HepG2 (cell line): Measurements from ENCODE around the gene MTG1. TPM values are rescaled to one million over a fixed set of nuclear protein-coding genes. Genes with fewer than 3 reads are reported as not detected.

ENCODE experiments used
- ARHGAP35 ChIP-seq: sonication (generic); formaldehyde crosslinking; IDR thresholded peaks from 2 replicates; pipeline ENCODE4 v1.9.0; 2022; ENCODE audit warnings: mild to moderate bottlenecking, inconsistent platforms, moderate library complexity, missing genetic modification reagents, borderline replicate concordance
- ATAD3A ChIP-seq: sonication (generic); formaldehyde crosslinking; IDR thresholded peaks from 2 replicates; pipeline ENCODE4 v1.4.0; 2020; ENCODE audit warnings: missing genetic modification reagents
- KAT2B ChIP-seq: fragments of 150-350 bp; IDR thresholded peaks from 2 replicates; pipeline ENCODE4 v1.6.1; 2014; ENCODE audit warnings: low read depth, low read length, borderline replicate concordance
- NFATC3 ChIP-seq: sonication (generic); formaldehyde crosslinking; IDR thresholded peaks from 2 replicates; pipeline ENCODE4 v1.5.1; 2020; ENCODE audit warnings: mild to moderate bottlenecking, missing genetic modification reagents
- SP2 ChIP-seq: sonication (generic); formaldehyde crosslinking; IDR thresholded peaks from 2 replicates; pipeline ENCODE4 v1.5.1; 2020; ENCODE audit warnings: mild to moderate bottlenecking, missing genetic modification reagents
- SPEN ChIP-seq: sonication (generic); formaldehyde crosslinking; IDR thresholded peaks from 2 replicates; pipeline ENCODE4 v1.5.1; 2020; ENCODE audit warnings: low read depth, mild to moderate bottlenecking, missing genetic modification reagents
- ZNF160 ChIP-seq: sonication (generic); formaldehyde crosslinking; IDR thresholded peaks from 2 replicates; pipeline ENCODE4 v1.8.0; 2022; ENCODE audit warnings: mild to moderate bottlenecking, inconsistent platforms, missing genetic modification reagents
- ZNF30 ChIP-seq: sonication (generic); formaldehyde crosslinking; IDR thresholded peaks from 2 replicates; pipeline ENCODE4 v1.5.0; 2020; ENCODE audit warnings: mild to moderate bottlenecking, missing genetic modification reagents
- ZNF577 ChIP-seq: sonication (generic); formaldehyde crosslinking; IDR thresholded peaks from 2 replicates; pipeline ENCODE4 v1.4.0; 2020; ENCODE audit warnings: mild to moderate bottlenecking, low read depth, missing genetic modification reagents, borderline replicate concordance
- ZNF709 ChIP-seq: sonication (generic); formaldehyde crosslinking; IDR thresholded peaks from 2 replicates; pipeline ENCODE4 v1.5.0; 2020; ENCODE audit warnings: mild to moderate bottlenecking, missing genetic modification reagents
- ZNF773 ChIP-seq: sonication (generic); formaldehyde crosslinking; IDR thresholded peaks from 2 replicates; pipeline ENCODE4 v1.4.0; 2020; ENCODE audit warnings: missing genetic modification reagents, borderline replicate concordance
- ZNF776 ChIP-seq: sonication (generic); formaldehyde crosslinking; IDR thresholded peaks from 2 replicates; pipeline ENCODE4 v1.4.0; 2020; ENCODE audit warnings: mild to moderate bottlenecking, missing genetic modification reagents
- polyA plus RNA-seq, 8 experiments: library from polyadenylated mRNA; depleted of rRNA in 3 of 8; stranded (reverse) in 7 of 8; unstranded in 1 of 8; fragments of >200 nt; fragmentation: Illumina TruSeq in 4 of 8; extraction: Trizol in 4 of 8; gene quantifications; 2 replicates each; pipeline versions ENCODE4 v1.2.1 to v1.2.3, GENCODE V29; 2011 to 2016; ENCODE audit warnings: low read depth in 4 of 8, missing spikeins in 1 of 8, mixed read lengths in 1 of 8; ENCODE audit not compliant: insufficient read depth in 1 of 8
- total RNA-seq, 5 experiments: library from RNA; depleted of rRNA; stranded (reverse); fragments of >200 nt; fragmentation: Illumina TruSeq; extraction: Trizol; gene quantifications; 2 replicates each; pipeline ENCODE4 v1.2.3, GENCODE V29; 2016; ENCODE audit warnings: low read depth in 1 of 5
- TF ChIP-seq, protein P1 (sequence below): sonication (generic); formaldehyde crosslinking; IDR thresholded peaks from 2 replicates; pipeline ENCODE4 v1.5.1; 2020; ENCODE audit warnings: mild to moderate bottlenecking, missing genetic modification reagents, borderline replicate concordance
- TF ChIP-seq, protein P2 (sequence below): IDR thresholded peaks from 2 replicates; pipeline ENCODE4 v1.6.1; 2016; ENCODE audit warnings: low read depth, borderline replicate concordance
- TF ChIP-seq, protein P3 (sequence below): sonication (generic); formaldehyde crosslinking; IDR thresholded peaks from 2 replicates; pipeline ENCODE4 v1.5.1; 2020; ENCODE audit warnings: mild to moderate bottlenecking, missing genetic modification reagents, moderate library complexity
- TF ChIP-seq, protein P4 (sequence below): sonication (generic); formaldehyde crosslinking; IDR thresholded peaks from 2 replicates; pipeline ENCODE4 v1.8.1; 2023; ENCODE audit warnings: mild to moderate bottlenecking, moderate library complexity, missing genetic modification reagents
- TF ChIP-seq, protein P5 (sequence below): IDR thresholded peaks from 2 replicates; pipeline ENCODE4 v1.6.1; 2018; ENCODE audit warnings: missing genetic modification reagents, mild to moderate bottlenecking, missing compliant biosample characterization
- TF ChIP-seq, protein P6 (sequence below): sonication (generic); formaldehyde crosslinking; IDR thresholded peaks from 2 replicates; pipeline ENCODE4 v1.8.1; 2023; ENCODE audit warnings: missing genetic modification reagents, mild to moderate bottlenecking, borderline replicate concordance

The MTG1 gene
- total and polyA plus RNA-seq, 2 of the 13 experiments (the other 11 are each of a cell fraction or from before 2014, with no cell fraction given), result 42.0 to 103 TPM

DNA sequence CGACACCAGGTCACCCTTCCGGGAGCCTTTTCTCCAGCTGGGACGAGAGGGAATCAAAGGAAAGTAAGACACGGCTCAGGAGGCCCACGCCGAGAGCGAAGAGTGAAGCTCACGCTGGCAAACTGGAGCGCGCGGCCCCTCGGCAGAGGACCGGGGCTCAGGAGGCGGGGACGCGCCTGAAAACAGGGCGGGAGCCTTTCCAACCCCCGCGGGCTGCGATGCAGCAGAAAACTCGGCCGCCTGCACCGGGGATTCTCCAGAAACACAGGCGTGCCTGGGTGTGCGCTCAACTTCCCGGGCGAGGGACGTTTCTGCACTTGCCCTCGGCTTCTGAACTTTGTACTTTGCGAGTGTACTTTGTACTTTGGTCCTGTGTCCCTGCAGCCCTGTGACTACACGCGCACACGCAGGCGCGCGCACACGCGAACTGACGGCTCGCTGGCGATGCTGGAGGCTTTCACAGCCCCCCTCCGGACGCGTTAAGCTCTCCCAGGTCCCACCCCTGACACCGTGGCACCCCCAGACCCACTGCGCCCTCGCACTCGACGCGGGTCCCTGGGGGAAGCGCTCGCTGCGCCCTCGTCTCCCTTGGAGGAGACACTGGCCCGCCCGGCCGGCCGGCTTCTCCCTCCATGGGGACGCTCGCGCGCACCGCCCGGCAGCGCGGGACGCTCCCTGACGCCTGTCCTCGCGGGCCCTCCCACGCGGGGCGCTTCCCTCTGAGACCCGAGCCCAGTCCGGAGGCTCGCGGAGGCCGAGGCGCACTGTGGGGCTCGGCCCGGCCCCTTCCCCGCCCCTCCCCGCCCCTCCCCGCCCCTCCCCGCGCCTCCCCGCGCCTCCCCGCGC lies 15.5 kb upstream of the MTG1 start (continued):
- TF ChIP-seq, protein P1, sequence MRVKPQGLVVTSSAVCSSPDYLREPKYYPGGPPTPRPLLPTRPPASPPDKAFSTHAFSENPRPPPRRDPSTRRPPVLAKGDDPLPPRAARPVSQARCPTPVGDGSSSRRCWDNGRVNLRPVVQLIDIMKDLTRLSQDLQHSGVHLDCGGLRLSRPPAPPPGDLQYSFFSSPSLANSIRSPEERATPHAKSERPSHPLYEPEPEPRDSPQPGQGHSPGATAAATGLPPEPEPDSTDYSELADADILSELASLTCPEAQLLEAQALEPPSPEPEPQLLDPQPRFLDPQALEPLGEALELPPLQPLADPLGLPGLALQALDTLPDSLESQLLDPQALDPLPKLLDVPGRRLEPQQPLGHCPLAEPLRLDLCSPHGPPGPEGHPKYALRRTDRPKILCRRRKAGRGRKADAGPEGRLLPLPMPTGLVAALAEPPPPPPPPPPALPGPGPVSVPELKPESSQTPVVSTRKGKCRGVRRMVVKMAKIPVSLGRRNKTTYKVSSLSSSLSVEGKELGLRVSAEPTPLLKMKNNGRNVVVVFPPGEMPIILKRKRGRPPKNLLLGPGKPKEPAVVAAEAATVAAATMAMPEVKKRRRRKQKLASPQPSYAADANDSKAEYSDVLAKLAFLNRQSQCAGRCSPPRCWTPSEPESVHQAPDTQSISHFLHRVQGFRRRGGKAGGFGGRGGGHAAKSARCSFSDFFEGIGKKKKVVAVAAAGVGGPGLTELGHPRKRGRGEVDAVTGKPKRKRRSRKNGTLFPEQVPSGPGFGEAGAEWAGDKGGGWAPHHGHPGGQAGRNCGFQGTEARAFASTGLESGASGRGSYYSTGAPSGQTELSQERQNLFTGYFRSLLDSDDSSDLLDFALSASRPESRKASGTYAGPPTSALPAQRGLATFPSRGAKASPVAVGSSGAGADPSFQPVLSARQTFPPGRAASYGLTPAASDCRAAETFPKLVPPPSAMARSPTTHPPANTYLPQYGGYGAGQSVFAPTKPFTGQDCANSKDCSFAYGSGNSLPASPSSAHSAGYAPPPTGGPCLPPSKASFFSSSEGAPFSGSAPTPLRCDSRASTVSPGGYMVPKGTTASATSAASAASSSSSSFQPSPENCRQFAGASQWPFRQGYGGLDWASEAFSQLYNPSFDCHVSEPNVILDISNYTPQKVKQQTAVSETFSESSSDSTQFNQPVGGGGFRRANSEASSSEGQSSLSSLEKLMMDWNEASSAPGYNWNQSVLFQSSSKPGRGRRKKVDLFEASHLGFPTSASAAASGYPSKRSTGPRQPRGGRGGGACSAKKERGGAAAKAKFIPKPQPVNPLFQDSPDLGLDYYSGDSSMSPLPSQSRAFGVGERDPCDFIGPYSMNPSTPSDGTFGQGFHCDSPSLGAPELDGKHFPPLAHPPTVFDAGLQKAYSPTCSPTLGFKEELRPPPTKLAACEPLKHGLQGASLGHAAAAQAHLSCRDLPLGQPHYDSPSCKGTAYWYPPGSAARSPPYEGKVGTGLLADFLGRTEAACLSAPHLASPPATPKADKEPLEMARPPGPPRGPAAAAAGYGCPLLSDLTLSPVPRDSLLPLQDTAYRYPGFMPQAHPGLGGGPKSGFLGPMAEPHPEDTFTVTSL (CRISPR knock-in tag), result peak; percentile 66
- TF ChIP-seq SP2 (no peak), ZNF773 (CRISPR knock-in tag) (no peak; the same call in 1 of the 2 replicates), NFATC3 (CRISPR knock-in tag) (0 out of 2 replicates have a peak, but pooled peaks have one; percentile 81), ZNF776 (CRISPR knock-in tag) (0 out of 2 replicates have a peak, but pooled peaks have one; percentile 26), SPEN (CRISPR knock-in tag) (peak; percentile 85), ATAD3A (CRISPR knock-in tag) (no peak), ZNF30 (CRISPR knock-in tag) (no peak), ZNF709 (CRISPR knock-in tag) (0 out of 2 replicates have a peak, but pooled peaks have one; percentile 57), KAT2B (no peak), ARHGAP35 (CRISPR knock-in tag) (0 out of 2 replicates have a peak, but pooled peaks have one; percentile 18), ZNF160 (CRISPR knock-in tag) (peak; percentile 88; the same call in 1 of the 2 replicates), ZNF577 (CRISPR knock-in tag) (no peak)
- TF ChIP-seq, protein P2, sequence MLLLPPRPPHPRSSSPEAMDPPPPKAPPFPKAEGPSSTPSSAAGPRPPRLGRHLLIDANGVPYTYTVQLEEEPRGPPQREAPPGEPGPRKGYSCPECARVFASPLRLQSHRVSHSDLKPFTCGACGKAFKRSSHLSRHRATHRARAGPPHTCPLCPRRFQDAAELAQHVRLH (CRISPR knock-in tag), result no peak
- TF ChIP-seq, protein P3, sequence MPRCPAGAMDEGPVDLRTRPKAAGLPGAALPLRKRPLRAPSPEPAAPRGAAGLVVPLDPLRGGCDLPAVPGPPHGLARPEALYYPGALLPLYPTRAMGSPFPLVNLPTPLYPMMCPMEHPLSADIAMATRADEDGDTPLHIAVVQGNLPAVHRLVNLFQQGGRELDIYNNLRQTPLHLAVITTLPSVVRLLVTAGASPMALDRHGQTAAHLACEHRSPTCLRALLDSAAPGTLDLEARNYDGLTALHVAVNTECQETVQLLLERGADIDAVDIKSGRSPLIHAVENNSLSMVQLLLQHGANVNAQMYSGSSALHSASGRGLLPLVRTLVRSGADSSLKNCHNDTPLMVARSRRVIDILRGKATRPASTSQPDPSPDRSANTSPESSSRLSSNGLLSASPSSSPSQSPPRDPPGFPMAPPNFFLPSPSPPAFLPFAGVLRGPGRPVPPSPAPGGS (CRISPR knock-in tag), result peak; percentile 74; the same call in 1 of the 2 replicates
- TF ChIP-seq, protein P4, sequence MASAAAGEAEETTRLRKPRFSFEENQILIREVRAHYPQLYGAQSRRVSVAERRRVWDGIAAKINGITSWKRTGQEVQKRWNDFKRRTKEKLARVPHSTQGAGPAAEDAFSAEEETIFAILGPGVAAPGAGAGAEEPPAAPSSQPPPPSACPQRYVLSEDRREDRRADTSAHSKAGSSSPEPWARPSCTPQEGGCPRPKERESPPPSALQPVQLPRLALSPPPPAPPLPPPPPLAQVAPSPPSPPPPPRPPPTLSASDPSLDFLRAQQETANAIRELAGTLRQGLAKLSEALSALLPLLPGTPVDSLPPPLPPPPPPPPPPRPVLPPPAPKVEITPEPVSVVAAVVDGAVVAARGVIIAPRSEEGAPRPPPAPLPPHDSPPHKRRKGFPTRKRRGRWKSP (CRISPR knock-in tag), result 0 out of 2 replicates have a peak, but pooled peaks have one; percentile 27
- TF ChIP-seq, protein P5, sequence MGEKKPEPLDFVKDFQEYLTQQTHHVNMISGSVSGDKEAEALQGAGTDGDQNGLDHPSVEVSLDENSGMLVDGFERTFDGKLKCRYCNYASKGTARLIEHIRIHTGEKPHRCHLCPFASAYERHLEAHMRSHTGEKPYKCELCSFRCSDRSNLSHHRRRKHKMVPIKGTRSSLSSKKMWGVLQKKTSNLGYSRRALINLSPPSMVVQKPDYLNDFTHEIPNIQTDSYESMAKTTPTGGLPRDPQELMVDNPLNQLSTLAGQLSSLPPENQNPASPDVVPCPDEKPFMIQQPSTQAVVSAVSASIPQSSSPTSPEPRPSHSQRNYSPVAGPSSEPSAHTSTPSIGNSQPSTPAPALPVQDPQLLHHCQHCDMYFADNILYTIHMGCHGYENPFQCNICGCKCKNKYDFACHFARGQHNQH (CRISPR knock-in tag), result 0 out of 2 replicates have a peak, but pooled peaks have one; percentile 26
- TF ChIP-seq, protein P6, sequence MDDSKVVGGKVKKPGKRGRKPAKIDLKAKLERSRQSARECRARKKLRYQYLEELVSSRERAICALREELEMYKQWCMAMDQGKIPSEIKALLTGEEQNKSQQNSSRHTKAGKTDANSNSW (CRISPR knock-in tag), result peak; percentile 26; the same call in 1 of the 2 replicates
